ENCODE results near the gene PGLYRP4. TPM values are rescaled to one million over a fixed set of nuclear protein-coding genes. Genes with fewer than 3 reads are reported as not detected.

PGLYRP4 gene, protein sequence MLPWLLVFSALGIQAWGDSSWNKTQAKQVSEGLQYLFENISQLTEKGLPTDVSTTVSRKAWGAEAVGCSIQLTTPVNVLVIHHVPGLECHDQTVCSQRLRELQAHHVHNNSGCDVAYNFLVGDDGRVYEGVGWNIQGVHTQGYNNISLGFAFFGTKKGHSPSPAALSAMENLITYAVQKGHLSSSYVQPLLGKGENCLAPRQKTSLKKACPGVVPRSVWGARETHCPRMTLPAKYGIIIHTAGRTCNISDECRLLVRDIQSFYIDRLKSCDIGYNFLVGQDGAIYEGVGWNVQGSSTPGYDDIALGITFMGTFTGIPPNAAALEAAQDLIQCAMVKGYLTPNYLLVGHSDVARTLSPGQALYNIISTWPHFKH
- 0.27 TPM for total RNA-seq

DNA sequence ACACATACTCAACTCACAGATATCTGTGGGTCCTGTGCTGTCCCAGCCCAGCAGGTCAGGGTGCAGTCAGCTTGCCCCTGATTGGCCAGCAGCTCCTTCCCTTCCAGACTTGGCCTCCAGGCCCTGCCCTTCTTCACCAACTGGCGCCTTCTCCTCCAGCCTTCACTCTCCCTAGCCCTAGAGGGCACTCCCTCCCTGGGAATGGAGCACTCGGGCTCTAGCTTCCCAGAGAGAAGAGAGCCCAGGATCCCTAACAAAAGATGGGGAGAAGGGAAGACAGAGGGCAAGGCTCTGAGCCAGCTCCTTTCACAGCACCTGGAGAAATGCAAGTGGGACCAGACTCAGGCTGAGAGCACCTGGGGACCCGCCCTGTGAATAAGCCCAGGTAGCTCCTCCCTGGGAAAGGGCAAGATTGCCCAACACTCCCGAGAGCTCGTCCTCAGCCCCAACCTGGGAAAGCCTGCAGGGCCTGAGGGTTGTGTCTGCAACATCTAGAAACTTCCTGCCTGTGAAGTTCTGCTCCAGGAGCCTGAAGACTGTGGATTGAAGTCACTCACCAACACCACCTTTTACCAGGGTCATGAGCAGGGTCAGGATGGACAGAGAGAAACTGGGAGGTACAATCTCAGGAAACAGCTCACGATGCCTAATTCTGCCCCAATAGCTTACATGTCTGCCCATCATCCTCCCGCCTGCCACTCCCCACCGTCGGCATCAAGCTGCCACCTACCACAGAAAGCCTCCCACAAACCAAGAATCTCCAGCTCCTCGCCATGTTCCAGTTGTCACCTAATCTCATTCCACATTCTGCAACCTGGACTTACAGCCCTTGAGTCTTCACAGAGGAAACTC, at the start of gene PGLYRP4:
Gene PGLYRP4 (minus strand): TSS at position 331 of the 852 bp plus-strand sequence. CDS start 909 bp downstream, outside the sequence.

DNA sequence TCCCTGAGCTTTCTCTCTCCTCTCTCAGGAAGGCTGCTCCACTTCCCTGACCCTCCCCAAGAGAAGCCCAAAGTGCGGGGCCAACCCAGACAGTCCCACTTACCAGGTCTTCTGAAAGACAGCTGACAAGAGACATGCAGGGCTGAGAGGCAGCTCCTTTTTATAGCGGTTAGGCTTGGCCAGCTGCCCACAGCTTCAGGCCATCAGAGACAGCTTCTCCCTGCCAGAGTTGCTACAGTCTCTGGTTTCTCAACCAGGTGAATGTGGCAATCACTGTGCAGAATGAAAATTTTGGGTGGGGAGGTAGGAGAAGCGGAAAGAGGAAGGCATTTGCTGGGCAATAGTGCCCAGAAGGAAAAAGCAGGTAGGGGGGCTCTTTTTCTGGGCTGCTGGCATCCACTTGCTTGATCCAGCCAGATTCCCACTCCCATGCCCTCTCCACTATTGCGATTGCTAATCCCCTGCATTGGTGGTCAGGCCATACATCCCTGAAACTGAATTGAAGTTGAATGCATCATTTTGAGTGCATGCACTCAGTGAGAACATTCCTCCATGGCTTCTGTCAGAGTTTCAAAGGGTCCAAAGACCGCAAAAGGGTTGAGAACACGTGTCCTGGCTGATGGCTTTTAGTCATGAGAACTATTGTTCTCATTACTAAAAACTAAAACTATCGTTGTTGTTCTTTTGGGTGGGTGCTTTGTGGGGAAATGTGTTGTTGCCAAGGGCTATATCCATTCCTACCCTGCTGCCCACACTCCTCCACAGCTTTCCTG, 42.5 kb upstream of the PGLYRP4 start, which contains the start of gene S100A8:
Gene S100A8 (minus strand): TSS at position 136 of the 773 bp plus-strand sequence. CDS start 538 bp downstream, outside the sequence.

DNA sequence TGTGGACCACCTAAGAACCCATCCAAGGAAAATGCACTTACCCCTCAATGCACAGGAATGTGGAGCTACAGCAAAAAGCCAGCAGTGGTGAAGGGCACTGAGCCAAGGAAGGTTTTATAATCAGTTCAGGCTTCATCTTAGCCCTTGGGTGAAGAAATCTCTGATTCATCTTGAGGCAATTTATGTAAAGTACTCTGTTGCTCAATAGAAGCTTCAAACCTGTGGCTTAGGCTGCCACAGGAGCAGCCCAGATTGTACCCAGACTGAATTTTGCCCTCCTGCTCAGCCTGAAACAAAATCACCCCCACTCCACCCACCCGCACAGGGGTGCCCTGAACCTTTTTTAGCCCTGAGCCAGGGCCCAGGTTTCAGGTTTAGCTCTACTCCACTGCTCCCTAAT, 26.9 kb upstream of the PGLYRP4 start, which contains the start of gene S100A12:
Gene S100A12 (minus strand): TSS at position 111 of the 400 bp plus-strand sequence. CDS start 1,029 bp downstream, outside the sequence.

DNA sequence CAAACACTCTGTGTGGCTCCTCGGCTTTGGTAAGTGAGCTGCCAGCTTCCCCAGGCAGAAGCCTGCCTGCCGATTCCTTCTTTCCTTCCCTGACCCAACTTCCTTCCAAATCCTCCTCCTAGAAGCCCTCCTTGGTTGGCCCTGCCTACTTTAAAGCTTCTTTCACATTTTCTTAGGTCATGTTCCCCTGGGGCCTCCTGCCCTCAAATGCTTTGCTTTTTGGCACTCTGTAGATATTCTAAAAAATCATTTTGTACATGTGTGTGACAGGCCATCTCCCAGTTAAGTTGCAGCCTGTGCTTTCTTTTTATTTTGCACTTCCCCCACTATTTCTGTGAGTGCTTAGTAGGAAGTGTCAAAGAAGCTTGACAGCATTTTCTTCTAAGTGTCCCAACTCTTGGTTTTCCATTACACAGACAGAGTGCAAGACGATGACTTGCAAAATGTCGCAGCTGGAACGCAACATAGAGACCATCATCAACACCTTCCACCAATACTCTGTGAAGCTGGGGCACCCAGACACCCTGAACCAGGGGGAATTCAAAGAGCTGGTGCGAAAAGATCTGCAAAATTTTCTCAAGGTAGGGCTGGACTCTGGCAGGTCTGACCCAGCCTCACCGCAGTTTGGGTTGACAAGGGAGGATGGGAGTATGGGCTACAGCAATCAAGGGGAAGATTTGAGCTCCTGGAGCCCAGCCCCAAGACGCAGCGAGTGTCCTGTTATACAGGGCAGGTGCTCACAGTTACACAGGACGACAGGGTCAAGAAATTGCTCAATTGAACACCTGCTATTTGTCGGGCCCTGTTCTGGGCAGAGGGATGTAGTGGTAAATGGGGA, 9.4 kb upstream of the PGLYRP4 start, which contains the start of gene S100A9:
Gene S100A9 (plus strand): TSS at position 2 of the 838 bp plus-strand sequence. CDS start 430 bp downstream, at position 432.

DNA sequence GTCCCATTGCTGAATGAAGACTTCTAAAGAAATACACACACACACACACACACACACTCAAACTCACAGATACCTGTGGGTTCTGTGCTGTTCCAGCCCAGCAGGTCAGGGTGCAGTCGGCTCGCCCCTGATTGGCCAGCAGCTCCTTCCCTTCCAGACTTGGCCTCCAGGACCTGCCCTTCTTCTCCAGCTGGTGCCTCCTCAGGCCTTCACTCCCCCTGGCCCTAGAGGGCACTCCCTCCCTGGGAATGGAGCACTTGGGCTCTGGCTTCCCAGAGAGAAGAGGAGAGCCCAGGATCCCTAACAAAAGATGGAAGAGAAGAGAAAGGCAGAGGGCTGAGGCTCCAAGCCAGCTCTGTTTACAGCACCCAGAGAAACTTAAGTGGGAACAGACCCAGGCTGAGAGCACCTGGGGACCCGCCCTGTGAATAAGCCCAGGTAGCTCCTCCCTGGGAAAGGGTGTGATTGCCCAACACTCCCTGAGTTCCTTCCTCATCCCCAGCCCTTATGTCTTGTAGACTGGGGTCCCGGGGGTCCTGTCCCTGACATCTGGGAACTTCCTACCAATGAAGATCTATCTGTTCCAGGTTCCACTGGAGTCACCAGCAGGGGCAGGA, 36.0 kb downstream of the PGLYRP4 start, which contains the start of gene PGLYRP3:
Gene PGLYRP3 (minus strand): TSS at position 383 of the 617 bp plus-strand sequence. CDS start 2,287 bp downstream, outside the sequence.

Other genes with a start within 250 kb of the PGLYRP4 start
- not detected for gene SPRR2F, start 235.3 kb downstream of the PGLYRP4 start, total RNA-seq
- gene SPRR2G, start 198.0 kb downstream of the PGLYRP4 start, total RNA-seq = not detected
- not detected for gene LELP1, start 145.4 kb downstream of the PGLYRP4 start, total RNA-seq
- not detected for gene PRR9, start 131.3 kb downstream of the PGLYRP4 start, total RNA-seq
- gene LORICRIN, start 89.2 kb downstream of the PGLYRP4 start, total RNA-seq = 0.44 TPM
- gene PGLYRP3, start 35.9 kb downstream of the PGLYRP4 start, total RNA-seq = not detected
- 197 TPM for gene S100A9, start 9.0 kb upstream of the PGLYRP4 start, total RNA-seq
- gene S100A12, start 26.8 kb upstream of the PGLYRP4 start, total RNA-seq = 3.5 TPM
- gene S100A8, start 42.2 kb upstream of the PGLYRP4 start, total RNA-seq = 23.5 TPM
- not detected for gene S100A7A, start 67.7 kb upstream of the PGLYRP4 start, total RNA-seq
- gene S100A7, start 111.8 kb upstream of the PGLYRP4 start, total RNA-seq = not detected
- 36.1 TPM for gene S100A6, start 187.2 kb upstream of the PGLYRP4 start, total RNA-seq
- not detected for gene S100A5, start 192.1 kb upstream of the PGLYRP4 start, total RNA-seq
- gene S100A4, start 197.0 kb upstream of the PGLYRP4 start, total RNA-seq = 77.8 TPM
- 1.0 TPM for gene S100A3, start 200.4 kb upstream of the PGLYRP4 start, total RNA-seq
- gene S100A2, start 217.0 kb upstream of the PGLYRP4 start, total RNA-seq = 2.3 TPM